ENCODE measurements around the gene CCDC57. TPM values are rescaled to one million over a fixed set of nuclear protein-coding genes. Genes with fewer than 3 reads are reported as not detected.
A peak's percentile ranks its signal among the peaks of the same experiment; 100 is the strongest.

Gene CCDC57
- total and polyA plus RNA-seq, 2 experiments from 2014 or later, result 10.6 to 15.3 TPM

- H3K9me2 ChIP-seq (ENCODE audit: insufficient read depth), result no peaks in the 10 kb centered on the region
- no peaks in the 10 kb centered on the region for H3K27me3 ChIP-seq (replicated peaks; ENCODE audit: insufficient read depth)
- TF ChIP-seq EZH2phosphoT487 (IDR thresholded peaks at IDR 0.05; ENCODE audit: insufficient read depth, low read depth) (no peak), EZH2 (IDR thresholded peaks at IDR 0.05; ENCODE audit: insufficient read depth, poor library complexity, severe bottlenecking) (no peak)
- H3K4me3 ChIP-seq, result no peak overlapping the region
- H3K36me3 ChIP-seq (ENCODE audit: low read depth), result peaks cover 11% of the 10 kb centered on the region; the same call in 1 of the 2 replicates
- peaks cover 61% of the 10 kb centered on the region for H3F3A ChIP-seq (ENCODE audit: insufficient read depth)
- DNase-seq, result peak; percentile 88
- H3K4me1 ChIP-seq (ENCODE audit: insufficient read depth), result peaks cover 44% of the 10 kb centered on the region
- no peak overlapping the region for H2AFZ ChIP-seq
- H3K4me2 ChIP-seq (ENCODE audit: unreplicated experiment), result peak overlapping the region; percentile 7
- no peaks in the 10 kb centered on the region for H3K9me3 ChIP-seq (ENCODE audit: low read depth)
- H4K20me1 ChIP-seq (ENCODE audit: insufficient read depth), result peaks cover 5% of the 10 kb centered on the region; the same call in 1 of the 2 replicates
- peak overlapping the region; percentile 45 for H3K9ac ChIP-seq
- peak overlapping the region; percentile 79 for H3K27ac ChIP-seq
- in situ Hi-C loops (cut with MboI), result no loop called here
- peaks cover 44% of the 10 kb centered on the region for H3K79me2 ChIP-seq (ENCODE audit: insufficient read depth)
- WGBS, 2 experiments (ENCODE audit: low coverage in 1 of 2, low lambda C conversion rate in 2 of 2, missing lambda C conversion rate in 2 of 2), result 29 to 38% methylated on average over 16 to 27 of the region's 27 CpGs
Measured at GRCh38 chr17:82241183-82241925, 28.7 kb upstream of the CCDC57 start.

DNA sequence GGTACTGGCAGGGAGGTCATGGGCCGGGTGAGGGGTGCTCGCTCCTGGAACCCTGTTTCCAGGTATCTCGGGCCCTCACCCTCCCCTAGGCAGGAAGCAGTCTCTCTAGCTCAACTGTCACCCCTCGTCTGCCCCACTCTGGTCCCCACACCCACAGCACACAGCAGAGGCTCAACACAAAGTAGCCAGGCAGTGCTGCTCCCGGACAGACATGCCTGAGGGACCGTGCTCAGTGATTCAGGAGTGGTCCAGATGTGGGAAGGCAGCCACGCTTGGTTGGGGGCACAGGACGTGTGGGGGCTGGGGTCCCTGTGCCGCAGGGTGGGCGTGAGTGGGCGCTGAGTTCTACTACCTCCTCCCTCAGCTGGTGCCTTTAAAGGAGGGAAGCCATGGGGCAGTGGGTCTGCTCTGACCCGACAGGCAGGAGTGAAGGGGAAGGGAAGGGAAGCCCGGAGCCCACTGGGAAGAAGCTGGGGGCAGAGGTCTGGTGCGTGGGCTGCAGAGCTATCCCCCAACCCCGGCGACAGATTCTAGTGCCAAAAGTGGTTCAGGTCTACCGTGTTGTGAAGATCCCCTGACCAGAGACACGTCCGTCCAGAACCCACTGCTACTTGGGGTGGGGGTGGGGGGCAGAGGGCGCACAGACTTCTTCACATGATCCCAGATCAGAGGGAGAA, 28.0 kb upstream of the CCDC57 start:
- H3K79me2 ChIP-seq (ENCODE audit: insufficient read depth), result peaks cover 46% of the 10 kb centered on the region
- H3K9ac ChIP-seq, result peak overlapping the region; percentile 45
- 73 to 74% methylated on average over 17 to 19 of the region's 20 CpGs for WGBS, 2 experiments (ENCODE audit: low coverage in 1 of 2, low lambda C conversion rate in 2 of 2, missing lambda C conversion rate in 2 of 2)
- no peak overlapping the region for H2AFZ ChIP-seq
- no peak overlapping the region for H3K4me3 ChIP-seq
- peaks cover 13% of the 10 kb centered on the region; the same call in 1 of the 2 replicates for H3K36me3 ChIP-seq (ENCODE audit: low read depth)
- in situ Hi-C loops (cut with MboI), result no loop called here
- H3K4me2 ChIP-seq (ENCODE audit: unreplicated experiment), result no peak overlapping the region
- no peaks in the 10 kb centered on the region for H3K9me2 ChIP-seq (ENCODE audit: insufficient read depth)
- H3K27me3 ChIP-seq (replicated peaks; ENCODE audit: insufficient read depth), result no peaks in the 10 kb centered on the region
- peaks cover 54% of the 10 kb centered on the region for H3F3A ChIP-seq (ENCODE audit: insufficient read depth)
- H4K20me1 ChIP-seq (ENCODE audit: insufficient read depth), result no peaks in the 10 kb centered on the region; the same call in 1 of the 2 replicates
- no peak for TF ChIP-seq EZH2 (IDR thresholded peaks at IDR 0.05; ENCODE audit: insufficient read depth, poor library complexity, severe bottlenecking)
- no peak for TF ChIP-seq EZH2phosphoT487 (IDR thresholded peaks at IDR 0.05; ENCODE audit: insufficient read depth, low read depth)
- H3K4me1 ChIP-seq (ENCODE audit: insufficient read depth), result peaks cover 39% of the 10 kb centered on the region
- H3K27ac ChIP-seq, result peak overlapping the region; percentile 79
- DNase-seq, result no peak
- no peaks in the 10 kb centered on the region for H3K9me3 ChIP-seq (ENCODE audit: low read depth)

- Histone ChIP-seq H2AFZ (no peak overlapping the region), H3K9me3 (ENCODE audit: low read depth) (no peaks in the 10 kb centered on the region), H3K9ac (no peak overlapping the region), H3K27me3 (replicated peaks; ENCODE audit: insufficient read depth) (no peaks in the 10 kb centered on the region), H3K9me2 (ENCODE audit: insufficient read depth) (no peaks in the 10 kb centered on the region), H3F3A (ENCODE audit: insufficient read depth) (peaks cover 52% of the 10 kb centered on the region), H4K20me1 (ENCODE audit: insufficient read depth) (peaks cover 2% of the 10 kb centered on the region; the same call in 1 of the 2 replicates), H3K36me3 (ENCODE audit: low read depth) (peaks cover 13% of the 10 kb centered on the region; the same call in 1 of the 2 replicates), H3K4me1 (ENCODE audit: insufficient read depth) (peaks cover 39% of the 10 kb centered on the region), H3K4me3 (no peak overlapping the region), H3K79me2 (ENCODE audit: insufficient read depth) (peaks cover 53% of the 10 kb centered on the region), H3K27ac (peak overlapping the region; percentile 79), H3K4me2 (ENCODE audit: unreplicated experiment) (no peak overlapping the region)
- no peak for DNase-seq
- 89% methylated on average over 21 to 22 of the region's 22 CpGs for WGBS, 2 experiments (ENCODE audit: low coverage in 1 of 2, low lambda C conversion rate in 2 of 2, missing lambda C conversion rate in 2 of 2)
- TF ChIP-seq EZH2phosphoT487 (IDR thresholded peaks at IDR 0.05; ENCODE audit: insufficient read depth, low read depth) (no peak), EZH2 (IDR thresholded peaks at IDR 0.05; ENCODE audit: insufficient read depth, poor library complexity, severe bottlenecking) (no peak)
- in situ Hi-C loops (cut with MboI), result no loop called here
Measured at GRCh38 chr17:82239926-82240505, 27.4 kb upstream of the CCDC57 start.

DNA sequence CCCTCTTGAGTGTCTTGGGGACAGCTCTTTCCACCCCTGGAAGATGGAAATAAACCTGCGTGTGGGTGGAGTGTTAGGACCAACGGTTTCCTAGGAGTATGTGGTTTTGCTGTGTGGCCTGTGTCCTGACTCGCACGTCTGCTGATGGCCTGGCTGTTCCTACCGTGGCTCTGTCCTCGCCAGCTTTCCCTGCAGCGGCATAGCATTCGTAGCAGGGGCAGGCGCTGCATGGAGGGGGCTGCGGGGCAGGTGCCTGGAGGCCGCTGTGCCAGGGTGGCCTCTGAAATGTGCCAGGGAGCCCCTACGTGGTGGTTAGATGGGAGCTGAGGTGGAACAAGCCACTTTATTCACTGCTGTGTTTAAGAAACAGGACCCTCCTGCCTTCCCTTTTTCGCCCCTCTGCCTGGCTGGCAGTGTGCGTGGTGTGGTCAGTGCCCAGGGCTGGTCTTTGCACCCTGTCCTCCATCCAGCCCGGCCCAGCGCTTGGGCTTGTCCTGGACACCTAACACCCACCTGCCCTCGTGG, 26.8 kb upstream of the CCDC57 start:
- WGBS, 2 experiments (ENCODE audit: low coverage in 1 of 2, low lambda C conversion rate in 2 of 2, missing lambda C conversion rate in 2 of 2), result 79 to 80% methylated on average over 16 to 17 of the region's 17 CpGs
- H2AFZ ChIP-seq, result no peak overlapping the region
- no peaks in the 10 kb centered on the region for H3K9me3 ChIP-seq (ENCODE audit: low read depth)
- peaks cover 6% of the 10 kb centered on the region; the same call in 1 of the 2 replicates for H4K20me1 ChIP-seq (ENCODE audit: insufficient read depth)
- peaks cover 58% of the 10 kb centered on the region for H3K79me2 ChIP-seq (ENCODE audit: insufficient read depth)
- peaks cover 13% of the 10 kb centered on the region; the same call in 1 of the 2 replicates for H3K36me3 ChIP-seq (ENCODE audit: low read depth)
- H3K4me3 ChIP-seq, result no peak overlapping the region
- H3K4me1 ChIP-seq (ENCODE audit: insufficient read depth), result peaks cover 39% of the 10 kb centered on the region
- H3K27me3 ChIP-seq (replicated peaks; ENCODE audit: insufficient read depth), result no peaks in the 10 kb centered on the region
- H3K27ac ChIP-seq, result peak overlapping the region; percentile 79
- no peak overlapping the region for H3K9ac ChIP-seq
- peak; percentile 62 for DNase-seq
- H3K9me2 ChIP-seq (ENCODE audit: insufficient read depth), result no peaks in the 10 kb centered on the region
- peaks cover 46% of the 10 kb centered on the region for H3F3A ChIP-seq (ENCODE audit: insufficient read depth)
- no peak for TF ChIP-seq EZH2 (IDR thresholded peaks at IDR 0.05; ENCODE audit: insufficient read depth, poor library complexity, severe bottlenecking)
- in situ Hi-C loops (cut with MboI), result no loop called here
- H3K4me2 ChIP-seq (ENCODE audit: unreplicated experiment), result no peak overlapping the region
